HepG2 (cell line): Measurements from ENCODE around the gene TPRN.

Experiments used
- NFATC3 ChIP-seq: sonication (generic); formaldehyde crosslinking; IDR thresholded peaks from 2 replicates; pipeline ENCODE4 v1.5.1; 2020; ENCODE audit warnings: mild to moderate bottlenecking, missing genetic modification reagents
- ZNF225 ChIP-seq: sonication (generic); formaldehyde crosslinking; IDR thresholded peaks from 2 replicates; pipeline ENCODE4 v1.4.0; 2020; ENCODE audit warnings: mild to moderate bottlenecking, missing genetic modification reagents
- TF ChIP-seq, protein P1 (sequence below): IDR thresholded peaks from 2 replicates; pipeline ENCODE4 v1.6.1; 2012; ENCODE audit warnings: inconsistent platforms
- TF ChIP-seq, protein P2 (sequence below): sonication (generic); formaldehyde crosslinking; IDR thresholded peaks from 2 replicates; pipeline ENCODE4 v1.9.0; 2021; ENCODE audit warnings: missing genetic modification reagents, borderline replicate concordance
- TF ChIP-seq, protein P3 (sequence below): sonication (generic); formaldehyde crosslinking; IDR thresholded peaks from 2 replicates; pipeline ENCODE4 v1.5.0; 2020; ENCODE audit warnings: mild to moderate bottlenecking, missing genetic modification reagents, moderate library complexity

DNA sequence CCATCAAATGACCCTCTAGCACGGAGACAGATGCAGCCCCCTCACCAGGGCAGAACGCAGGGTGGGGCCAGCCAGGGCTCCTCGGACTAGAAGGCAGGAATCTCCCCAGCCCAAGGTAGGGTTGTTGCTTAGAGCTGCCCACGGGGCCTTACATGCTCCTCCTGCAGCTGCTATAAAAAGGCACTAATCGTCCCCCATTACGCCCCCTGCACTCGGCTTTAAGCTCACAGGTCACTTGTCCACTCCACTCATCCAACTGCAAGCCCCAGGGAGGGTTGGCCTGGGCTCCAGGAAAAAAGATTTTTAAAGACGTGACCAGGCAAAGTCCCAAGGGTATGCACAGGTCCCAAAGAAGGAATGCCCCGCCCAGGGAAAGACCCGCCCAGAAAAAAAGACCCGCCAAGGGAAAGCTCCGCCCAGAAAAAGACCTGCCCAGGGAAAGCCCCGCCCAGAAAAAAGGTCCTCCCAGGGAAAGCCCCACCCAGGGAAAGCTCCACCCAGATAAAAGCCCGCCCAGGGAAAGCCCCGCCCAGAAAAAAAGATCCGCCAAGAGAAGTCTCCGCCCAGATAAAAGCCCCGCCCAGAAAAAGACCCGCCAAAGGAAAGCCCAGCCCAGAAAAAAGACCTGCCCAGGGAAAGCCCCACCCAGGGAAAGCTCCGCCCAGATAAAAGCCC lies 50.5 kb downstream of the TPRN start:
- TF ChIP-seq, protein P1, sequence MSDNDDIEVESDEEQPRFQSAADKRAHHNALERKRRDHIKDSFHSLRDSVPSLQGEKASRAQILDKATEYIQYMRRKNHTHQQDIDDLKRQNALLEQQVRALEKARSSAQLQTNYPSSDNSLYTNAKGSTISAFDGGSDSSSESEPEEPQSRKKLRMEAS: no peak
- TF ChIP-seq NFATC3 (no peak), ZNF225 (CRISPR knock-in tag) (no peak)
- TF ChIP-seq, protein P2, sequence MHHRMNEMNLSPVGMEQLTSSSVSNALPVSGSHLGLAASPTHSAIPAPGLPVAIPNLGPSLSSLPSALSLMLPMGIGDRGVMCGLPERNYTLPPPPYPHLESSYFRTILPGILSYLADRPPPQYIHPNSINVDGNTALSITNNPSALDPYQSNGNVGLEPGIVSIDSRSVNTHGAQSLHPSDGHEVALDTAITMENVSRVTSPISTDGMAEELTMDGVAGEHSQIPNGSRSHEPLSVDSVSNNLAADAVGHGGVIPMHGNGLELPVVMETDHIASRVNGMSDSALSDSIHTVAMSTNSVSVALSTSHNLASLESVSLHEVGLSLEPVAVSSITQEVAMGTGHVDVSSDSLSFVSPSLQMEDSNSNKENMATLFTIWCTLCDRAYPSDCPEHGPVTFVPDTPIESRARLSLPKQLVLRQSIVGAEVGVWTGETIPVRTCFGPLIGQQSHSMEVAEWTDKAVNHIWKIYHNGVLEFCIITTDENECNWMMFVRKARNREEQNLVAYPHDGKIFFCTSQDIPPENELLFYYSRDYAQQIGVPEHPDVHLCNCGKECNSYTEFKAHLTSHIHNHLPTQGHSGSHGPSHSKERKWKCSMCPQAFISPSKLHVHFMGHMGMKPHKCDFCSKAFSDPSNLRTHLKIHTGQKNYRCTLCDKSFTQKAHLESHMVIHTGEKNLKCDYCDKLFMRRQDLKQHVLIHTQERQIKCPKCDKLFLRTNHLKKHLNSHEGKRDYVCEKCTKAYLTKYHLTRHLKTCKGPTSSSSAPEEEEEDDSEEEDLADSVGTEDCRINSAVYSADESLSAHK (CRISPR knock-in tag): no peak
- TF ChIP-seq, protein P3, sequence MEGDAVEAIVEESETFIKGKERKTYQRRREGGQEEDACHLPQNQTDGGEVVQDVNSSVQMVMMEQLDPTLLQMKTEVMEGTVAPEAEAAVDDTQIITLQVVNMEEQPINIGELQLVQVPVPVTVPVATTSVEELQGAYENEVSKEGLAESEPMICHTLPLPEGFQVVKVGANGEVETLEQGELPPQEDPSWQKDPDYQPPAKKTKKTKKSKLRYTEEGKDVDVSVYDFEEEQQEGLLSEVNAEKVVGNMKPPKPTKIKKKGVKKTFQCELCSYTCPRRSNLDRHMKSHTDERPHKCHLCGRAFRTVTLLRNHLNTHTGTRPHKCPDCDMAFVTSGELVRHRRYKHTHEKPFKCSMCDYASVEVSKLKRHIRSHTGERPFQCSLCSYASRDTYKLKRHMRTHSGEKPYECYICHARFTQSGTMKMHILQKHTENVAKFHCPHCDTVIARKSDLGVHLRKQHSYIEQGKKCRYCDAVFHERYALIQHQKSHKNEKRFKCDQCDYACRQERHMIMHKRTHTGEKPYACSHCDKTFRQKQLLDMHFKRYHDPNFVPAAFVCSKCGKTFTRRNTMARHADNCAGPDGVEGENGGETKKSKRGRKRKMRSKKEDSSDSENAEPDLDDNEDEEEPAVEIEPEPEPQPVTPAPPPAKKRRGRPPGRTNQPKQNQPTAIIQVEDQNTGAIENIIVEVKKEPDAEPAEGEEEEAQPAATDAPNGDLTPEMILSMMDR (CRISPR knock-in tag): no peak
